Neural progenitor cell (in vitro differentiated cells): ENCODE measurements around the gene AHCY. TPM values are rescaled to one million over a fixed set of nuclear protein-coding genes. Genes with fewer than 3 reads are reported as not detected.
"Not testable (repeated sequence)": the region's sequence is repeated elsewhere in the genome, so short reads cannot be mapped to it uniquely, and the experiment has no call there.

Experiments
- DNase-seq: peaks from one replicate; pipeline ENCODE4 v3.0.0-alpha.2; 2016; ENCODE audit warnings: low spot score
- H2AFZ ChIP-seq: fragments of 200-600 bp; sonication (generic); replicated peaks from 2 replicates; pipeline ENCODE4 v1.6.1; 2016; ENCODE audit warnings: antibody characterized with exemption
- H3F3A ChIP-seq: fragments of 200-600 bp; sonication (generic); 2 replicates; pipeline ENCODE4 v1.6.1; 2016; ENCODE audit warnings: antibody characterized with exemption, low read depth
- H3K27ac ChIP-seq: fragments of 200-600 bp; sonication (generic); 2 replicates; pipeline ENCODE4 v1.5.1; 2016; ENCODE audit warnings: mild to moderate bottlenecking
- H3K27me3 ChIP-seq: fragments of 200-600 bp; sonication (generic); 2 replicates; pipeline ENCODE4 v1.6.1; 2016; ENCODE audit warnings: mild to moderate bottlenecking, moderate library complexity
- H3K36me3 ChIP-seq: fragments of 200-600 bp; sonication (generic); 2 replicates; pipeline ENCODE4 v1.5.1; 2016
- H3K4me1 ChIP-seq: fragments of 200-600 bp; sonication (generic); 2 replicates; pipeline ENCODE4 v1.6.1; 2016; ENCODE audit warnings: mixed run types
- H3K4me2 ChIP-seq: fragments of 200-600 bp; sonication (generic); 2 replicates; pipeline ENCODE4 v1.6.1; 2016
- H3K4me3 ChIP-seq: fragments of 200-600 bp; sonication (generic); 2 replicates; pipeline ENCODE4 v1.5.1; 2016
- H3K79me2 ChIP-seq: fragments of 200-600 bp; sonication (generic); 2 replicates; pipeline ENCODE4 v1.6.1; 2016; ENCODE audit warnings: low read depth
- H3K9ac ChIP-seq: fragments of 200-600 bp; sonication (generic); 2 replicates; pipeline ENCODE4 v1.6.1; 2016
- H3K9me3 ChIP-seq: fragments of 200-600 bp; sonication (generic); 2 replicates; pipeline ENCODE4 v1.5.1; 2016; ENCODE audit warnings: low read depth
- H4K20me1 ChIP-seq: fragments of 200-600 bp; sonication (generic); 2 replicates; pipeline ENCODE4 v1.6.1; 2016; ENCODE audit warnings: low read depth
- H3K27ac Mint-ChIP-seq: 3 replicates; pipeline ENCODE4 v1.8.0; 2021; ENCODE audit warnings: mixed read lengths
- H3K27me3 Mint-ChIP-seq: 2 replicates; pipeline ENCODE4 v1.8.0; 2022; ENCODE audit warnings: low read depth, mild to moderate bottlenecking, inconsistent platforms, moderate library complexity, mixed read lengths; ENCODE audit not compliant: insufficient read depth
- H3K36me3 Mint-ChIP-seq: 3 replicates; pipeline ENCODE4 v1.8.0; 2021; ENCODE audit warnings: mixed read lengths
- H3K4me1 Mint-ChIP-seq: 3 replicates; pipeline ENCODE4 v1.8.0; 2021; ENCODE audit warnings: mixed read lengths
- H3K4me3 Mint-ChIP-seq: 3 replicates; pipeline ENCODE4 v1.8.0; 2021; ENCODE audit warnings: mild to moderate bottlenecking, moderate library complexity, mixed read lengths
- H3K9me3 Mint-ChIP-seq: 3 replicates; pipeline ENCODE4 v1.8.0; 2020; ENCODE audit warnings: mixed read lengths
- CTCF ChIP-seq: fragments of 200-600 bp; sonication (generic); IDR thresholded peaks from 2 replicates; pipeline ENCODE4 v1.5.1; 2017; ENCODE audit warnings: antibody characterized with exemption, mild to moderate bottlenecking
- EZH2 ChIP-seq: fragments of 200-600 bp; sonication (generic); IDR thresholded peaks from 2 replicates; pipeline ENCODE4 v1.6.1; 2017; ENCODE audit warnings: antibody characterized with exemption, mild to moderate bottlenecking, moderate library complexity
- EZH2phosphoT487 ChIP-seq: fragments of 200-600 bp; sonication (generic); IDR thresholded peaks from 2 replicates; pipeline ENCODE4 v1.6.1; 2017; ENCODE audit warnings: antibody characterized with exemption
- total RNA-seq: library from RNA; depleted of rRNA; stranded (reverse); fragments of >200 nt; gene quantifications from 2 replicates; pipeline ENCODE4 v1.2.3, GENCODE V29; 2015; ENCODE audit warnings: low replicate concordance

The AHCY gene
- total RNA-seq, 1 donor from 2014 or later, result 184 TPM

- TF ChIP-seq EZH2, result no peak
- TF ChIP-seq CTCF, result no peak
- no peak for TF ChIP-seq EZH2phosphoT487
- Histone ChIP-seq H3K79me2 (no peaks in the 10 kb centered on the region), H3K4me1 (no peaks in the 10 kb centered on the region), H3K27me3 (no peaks in the 10 kb centered on the region), H4K20me1 (no peaks in the 10 kb centered on the region), H3F3A (no peaks in the 10 kb centered on the region), H3K4me3 (no peak overlapping the region), H3K9me3 (no peaks in the 10 kb centered on the region), H3K27ac (no peak overlapping the region), H2AFZ (no peak overlapping the region), H3K9ac (no peak overlapping the region), H3K36me3 (no peaks in the 10 kb centered on the region), H3K4me2 (no peak overlapping the region)
- Mint-ChIP-seq H3K27ac (no peak overlapping the region), H3K4me3 (no peak overlapping the region), H3K9me3 (no peaks in the 10 kb centered on the region), H3K36me3 (no peaks in the 10 kb centered on the region), H3K4me1 (no peaks in the 10 kb centered on the region), H3K27me3 (peaks cover 5% of the 10 kb centered on the region)
- no peak for DNase-seq
Observed at GRCh38 chr20:34345402-34345736, 42.2 kb upstream of the AHCY start.

- Mint-ChIP-seq H3K27ac (no peak overlapping the region), H3K9me3 (no peaks in the 10 kb centered on the region), H3K36me3 (no peaks in the 10 kb centered on the region), H3K4me3 (no peak overlapping the region), H3K27me3 (peaks cover 5% of the 10 kb centered on the region), H3K4me1 (no peaks in the 10 kb centered on the region)
- no peaks in the 10 kb centered on the region for H3F3A ChIP-seq
- no peaks in the 10 kb centered on the region for H3K36me3 ChIP-seq
- H3K4me2 ChIP-seq, result no peak overlapping the region
- no peak overlapping the region for H3K27ac ChIP-seq
- H3K79me2 ChIP-seq, result no peaks in the 10 kb centered on the region
- no peak overlapping the region for H3K4me3 ChIP-seq
- DNase-seq, result no peak
- H2AFZ ChIP-seq, result no peak overlapping the region
- no peaks in the 10 kb centered on the region for H3K4me1 ChIP-seq
- no peaks in the 10 kb centered on the region for H4K20me1 ChIP-seq
- no peaks in the 10 kb centered on the region for H3K9me3 ChIP-seq
- no peaks in the 10 kb centered on the region for H3K27me3 ChIP-seq
- H3K9ac ChIP-seq, result no peak overlapping the region
- TF ChIP-seq EZH2 (no peak), CTCF (no peak), EZH2phosphoT487 (no peak)
Observed at GRCh38 chr20:34344238-34344637, 41.1 kb upstream of the AHCY start.

GRCh38 chr20:34343458-34344211 lies 40.5 kb upstream of the AHCY start:
- no peak overlapping the region for H3K9ac ChIP-seq
- H3K27me3 ChIP-seq, result no peaks in the 10 kb centered on the region
- no peak overlapping the region for H3K4me3 ChIP-seq
- H2AFZ ChIP-seq, result no peak overlapping the region
- Mint-ChIP-seq H3K9me3 (no peaks in the 10 kb centered on the region), H3K36me3 (no peaks in the 10 kb centered on the region), H3K4me1 (no peaks in the 10 kb centered on the region), H3K27me3 (peaks cover 5% of the 10 kb centered on the region), H3K4me3 (no peak overlapping the region), H3K27ac (no peak overlapping the region)
- TF ChIP-seq EZH2, result no peak
- TF ChIP-seq EZH2phosphoT487, result no peak
- TF ChIP-seq CTCF, result no peak
- H4K20me1 ChIP-seq, result no peaks in the 10 kb centered on the region
- no peaks in the 10 kb centered on the region for H3K9me3 ChIP-seq
- no peak for DNase-seq
- H3K4me2 ChIP-seq, result no peak overlapping the region
- no peaks in the 10 kb centered on the region for H3K79me2 ChIP-seq
- no peaks in the 10 kb centered on the region for H3K4me1 ChIP-seq
- no peaks in the 10 kb centered on the region for H3K36me3 ChIP-seq
- no peaks in the 10 kb centered on the region for H3F3A ChIP-seq
- no peak overlapping the region for H3K27ac ChIP-seq

GRCh38 chr20:34341199-34341598 lies 38.0 kb upstream of the AHCY start:
- H3K36me3 ChIP-seq, H3K27me3 ChIP-seq, H3K4me1 ChIP-seq, H3K9me3 Mint-ChIP-seq, H3K4me3 Mint-ChIP-seq, H4K20me1 ChIP-seq, H3K27ac ChIP-seq, H3F3A ChIP-seq, H3K36me3 Mint-ChIP-seq, H3K9me3 ChIP-seq, H3K79me2 ChIP-seq, H3K27me3 Mint-ChIP-seq, DNase-seq, H2AFZ ChIP-seq, H3K4me1 Mint-ChIP-seq, H3K4me3 ChIP-seq, H3K9ac ChIP-seq, H3K27ac Mint-ChIP-seq, H3K4me2 ChIP-seq: not testable (repeated sequence)

- H3K27ac Mint-ChIP-seq, H3K27me3 Mint-ChIP-seq: not testable (repeated sequence)
Observed at GRCh38 chr20:34340726-34341125, 37.6 kb upstream of the AHCY start.

More at GRCh38 chr20:34340726-34341125, 37.6 kb upstream of the AHCY start:
- H3K4me3 Mint-ChIP-seq, H3K36me3 ChIP-seq, H3F3A ChIP-seq, H3K79me2 ChIP-seq, H3K9me3 ChIP-seq, H3K9ac ChIP-seq, H4K20me1 ChIP-seq, H3K27ac ChIP-seq, H3K36me3 Mint-ChIP-seq, H3K27me3 ChIP-seq, DNase-seq, H3K9me3 Mint-ChIP-seq, H3K4me2 ChIP-seq, H3K4me1 Mint-ChIP-seq, H3K4me1 ChIP-seq, H3K4me3 ChIP-seq, H2AFZ ChIP-seq: not testable (repeated sequence)
